Stimulated activated CD8-positive, alpha-beta memory T cell treated with anti-CD3 and anti-CD28 coated beads, Interleukin-12 subunit alpha, Interleukin-12 subunit beta, amount 100 ng/mL, for 24 hours (primary cell): ENCODE measurements around the gene TAF9.
"Not testable (repeated sequence)": the region's sequence is repeated elsewhere in the genome, so short reads cannot be mapped to it uniquely, and the experiment has no call there.

Experiments
- DNase-seq: peaks from one replicate; pipeline ENCODE4 v3.0.0-alpha.2; 2020; ENCODE audit errors: extremely low read depth

Gene TAF9

GRCh38 chr5:69369340-69370121 is at the start of gene TAF9, which contains the start of the genes AK6 and RAD17:
Gene TAF9 (minus strand): TSS chr5:69369520. CDS start chr5:69365737, 3,783 bp downstream.
Gene AK6 (minus strand): TSS chr5:69369520. CDS start chr5:69369490, 30 bp downstream.
Gene RAD17 (plus strand): TSS chr5:69369818. CDS start chr5:69372209, 2,391 bp downstream.
- DNase-seq, result peak; percentile 83

GRCh38 chr5:69418554-69418953 is 49.2 kb upstream of the TAF9 start:
- no peak for DNase-seq

GRCh38 chr5:69416699-69417098 is 47.4 kb upstream of the TAF9 start:
- DNase-seq, result no peak

GRCh38 chr5:69416180-69416579 is 46.9 kb upstream of the TAF9 start:
- DNase-seq, result no peak

- DNase-seq, result no peak
These were observed 46.3 kb upstream of the TAF9 start for GRCh38 chr5:69415584-69415958.

GRCh38 chr5:69414885-69415583 is 45.7 kb upstream of the TAF9 start, which contains the start of gene MARVELD2:
Gene MARVELD2 (plus strand): TSS chr5:69415116. CDS start chr5:69419386, 4,270 bp downstream.
- peak; percentile 5 for DNase-seq

GRCh38 chr5:69404659-69405330 is 35.5 kb upstream of the TAF9 start:
- no peak for DNase-seq

- no peak for DNase-seq
These were observed 9.1 kb upstream of the TAF9 start for GRCh38 chr5:69378376-69378775.

- no peak for DNase-seq
These were observed 5.7 kb upstream of the TAF9 start for GRCh38 chr5:69374911-69375446.

GRCh38 chr5:69372394-69372793 is 3.1 kb upstream of the TAF9 start:
- DNase-seq, result no peak

GRCh38 chr5:69370335-69370734 is 1.0 kb upstream of the TAF9 start:
- not testable (repeated sequence) for DNase-seq

GRCh38 chr5:69368458-69369339 is 621 bp downstream of the TAF9 start:
- no peak for DNase-seq

GRCh38 chr5:69367697-69368279 is 1.5 kb downstream of the TAF9 start:
- DNase-seq, result no peak

GRCh38 chr5:69364850-69365249 is 4.5 kb downstream of the TAF9 start:
- DNase-seq, result no peak

- no peak for DNase-seq
These were observed 4.9 kb downstream of the TAF9 start for GRCh38 chr5:69364414-69364813.

- DNase-seq, result no peak
These were observed 8.9 kb downstream of the TAF9 start for GRCh38 chr5:69360442-69360841.

- no peak for DNase-seq
These were observed 9.6 kb downstream of the TAF9 start for GRCh38 chr5:69359699-69360098.

- DNase-seq, result no peak
These were observed 18.7 kb downstream of the TAF9 start for GRCh38 chr5:69350664-69351063.

GRCh38 chr5:69343083-69343482 is 26.2 kb downstream of the TAF9 start:
- no peak for DNase-seq

GRCh38 chr5:69341520-69342161 is 27.7 kb downstream of the TAF9 start:
- DNase-seq, result no peak
